ENCODE data around the gene CNTN4. TPM values are rescaled to one million over a fixed set of nuclear protein-coding genes. Genes with fewer than 3 reads are reported as not detected.

The CNTN4 gene
- total RNA-seq, 1 experiment from 2014 or later: 1.6 TPM

GRCh38 chr3:2452249-2452648, 353.6 kb downstream of the CNTN4 start:
- no peak overlapping the region for H3K4ac ChIP-seq (ENCODE audit: low read depth, low read length)
- no peaks in the 10 kb centered on the region for H4K20me1 ChIP-seq (ENCODE audit: control insufficient read depth, insufficient read depth, insufficient read length)
- no peak for DNase-seq
- H3K14ac ChIP-seq (ENCODE audit: insufficient read depth, low read length): no peak overlapping the region
- H3K9ac ChIP-seq (ENCODE audit: extremely low read depth, insufficient read length, low read length): no peak overlapping the region
- H2BK12ac ChIP-seq (ENCODE audit: insufficient read length, low read depth, low read length): no peak overlapping the region
- Mint-ChIP-seq H3K4me1 (peaks cover 4 to 6% of the 10 kb centered on the region in 2 experiments; a peak in 1 of 4 replicates), H3K36me3 (ENCODE audit: insufficient read depth in 1 of 3, low read depth in 3 of 3) (no peaks in the 10 kb centered on the region), H3K27ac (peak overlapping the region in 1 of 3 experiments; percentile 63; a peak in 1 of 7 replicates), H3K27me3 (ENCODE audit: low read depth) (no peaks in the 10 kb centered on the region), H3K4me3 (no peak overlapping the region), H3K9me3 (no peaks in the 10 kb centered on the region)
- H3K4me1 ChIP-seq (ENCODE audit: insufficient read depth, low read length): no peaks in the 10 kb centered on the region
- H3K27ac ChIP-seq (ENCODE audit: insufficient read length, low read depth, low read length): no peak overlapping the region
- no peaks in the 10 kb centered on the region for H3K9me3 ChIP-seq (ENCODE audit: control insufficient read depth, low read depth, low read length)
- no peak overlapping the region for H4K91ac ChIP-seq (ENCODE audit: insufficient read length, low read depth, low read length)
- WGBS (ENCODE audit: extremely low coverage, insufficient read length, low lambda C conversion rate): no CpG with 5 or more reads among the region's 6 CpGs
- no peak overlapping the region for H3K4me2 ChIP-seq (ENCODE audit: insufficient read depth, insufficient read length, low read length)
- no peak overlapping the region for H4K8ac ChIP-seq (replicated peaks; ENCODE audit: insufficient read length, low read depth, low read length)
- no peak overlapping the region for H3K56ac ChIP-seq (ENCODE audit: insufficient read length, low read depth, low read length)
- H3T11ph ChIP-seq (ENCODE audit: low read length): no peak overlapping the region
- no peaks in the 10 kb centered on the region for H3K79me1 ChIP-seq (ENCODE audit: insufficient read depth, low read depth, low read length, poor library complexity, severe bottlenecking)
- no peak overlapping the region for H3K18ac ChIP-seq (ENCODE audit: insufficient read length, low read depth, low read length)
- no peaks in the 10 kb centered on the region for H3K79me2 ChIP-seq (ENCODE audit: insufficient read depth, low read length)
- no peaks in the 10 kb centered on the region for H3K27me3 ChIP-seq (ENCODE audit: insufficient read depth, low read length)
- no peak overlapping the region for H3K23ac ChIP-seq (ENCODE audit: insufficient read length, low read depth, low read length)
- H2BK5ac ChIP-seq (ENCODE audit: insufficient read length, low read length): no peak overlapping the region
- H4K5ac ChIP-seq (ENCODE audit: insufficient read length, low read depth, low read length): no peak overlapping the region
- H2AK5ac ChIP-seq (ENCODE audit: insufficient read length, low read length): no peak overlapping the region
- no peak overlapping the region for H2BK20ac ChIP-seq (ENCODE audit: low read depth, low read length, poor library complexity, severe bottlenecking)
- H2AFZ ChIP-seq (ENCODE audit: low read length): no peak overlapping the region
- no peaks in the 10 kb centered on the region for H3K23me2 ChIP-seq (ENCODE audit: insufficient read length, low read depth, low read length, poor library complexity, severe bottlenecking)
- no peak overlapping the region for H2BK120ac ChIP-seq (ENCODE audit: low read depth, low read length, poor library complexity, severe bottlenecking)
- H2BK15ac ChIP-seq (ENCODE audit: low read depth, low read length): no peak overlapping the region
- TF ChIP-seq, protein P1, sequence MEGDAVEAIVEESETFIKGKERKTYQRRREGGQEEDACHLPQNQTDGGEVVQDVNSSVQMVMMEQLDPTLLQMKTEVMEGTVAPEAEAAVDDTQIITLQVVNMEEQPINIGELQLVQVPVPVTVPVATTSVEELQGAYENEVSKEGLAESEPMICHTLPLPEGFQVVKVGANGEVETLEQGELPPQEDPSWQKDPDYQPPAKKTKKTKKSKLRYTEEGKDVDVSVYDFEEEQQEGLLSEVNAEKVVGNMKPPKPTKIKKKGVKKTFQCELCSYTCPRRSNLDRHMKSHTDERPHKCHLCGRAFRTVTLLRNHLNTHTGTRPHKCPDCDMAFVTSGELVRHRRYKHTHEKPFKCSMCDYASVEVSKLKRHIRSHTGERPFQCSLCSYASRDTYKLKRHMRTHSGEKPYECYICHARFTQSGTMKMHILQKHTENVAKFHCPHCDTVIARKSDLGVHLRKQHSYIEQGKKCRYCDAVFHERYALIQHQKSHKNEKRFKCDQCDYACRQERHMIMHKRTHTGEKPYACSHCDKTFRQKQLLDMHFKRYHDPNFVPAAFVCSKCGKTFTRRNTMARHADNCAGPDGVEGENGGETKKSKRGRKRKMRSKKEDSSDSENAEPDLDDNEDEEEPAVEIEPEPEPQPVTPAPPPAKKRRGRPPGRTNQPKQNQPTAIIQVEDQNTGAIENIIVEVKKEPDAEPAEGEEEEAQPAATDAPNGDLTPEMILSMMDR (conservative IDR thresholded peaks at IDR 0.05): no peak

All from H9 (cell line).